Ovary (tissue), 3 donors: ENCODE data around the gene SLC38A3.

Experiments
- EP300 ChIP-seq: sonication (generic); formaldehyde crosslinking; IDR thresholded peaks from one replicate; pipeline ENCODE4 v1.6.1; 2017; ENCODE audit warnings: antibody characterized with exemption
- POLR2A ChIP-seq: fragments of 450-650 bp; IDR thresholded peaks from one replicate; pipeline ENCODE4 v1.6.1; 2017; ENCODE audit warnings: antibody characterized with exemption, mild to moderate bottlenecking, moderate library complexity
- TF ChIP-seq, protein P1 (sequence below), 3 donors: fragments of 450-650 bp in 2 of 3; fragments of 200-600 bp in 1 of 3; IDR thresholded peaks; one replicate each; pipeline versions ENCODE4 v1.5.1 to v1.8.0; 2016 to 2022; ENCODE audit warnings: antibody characterized with exemption in 3 of 3, mild to moderate bottlenecking in 1 of 3
- donor health status: DM: no; HTN: no; CAD: no.

DNA sequence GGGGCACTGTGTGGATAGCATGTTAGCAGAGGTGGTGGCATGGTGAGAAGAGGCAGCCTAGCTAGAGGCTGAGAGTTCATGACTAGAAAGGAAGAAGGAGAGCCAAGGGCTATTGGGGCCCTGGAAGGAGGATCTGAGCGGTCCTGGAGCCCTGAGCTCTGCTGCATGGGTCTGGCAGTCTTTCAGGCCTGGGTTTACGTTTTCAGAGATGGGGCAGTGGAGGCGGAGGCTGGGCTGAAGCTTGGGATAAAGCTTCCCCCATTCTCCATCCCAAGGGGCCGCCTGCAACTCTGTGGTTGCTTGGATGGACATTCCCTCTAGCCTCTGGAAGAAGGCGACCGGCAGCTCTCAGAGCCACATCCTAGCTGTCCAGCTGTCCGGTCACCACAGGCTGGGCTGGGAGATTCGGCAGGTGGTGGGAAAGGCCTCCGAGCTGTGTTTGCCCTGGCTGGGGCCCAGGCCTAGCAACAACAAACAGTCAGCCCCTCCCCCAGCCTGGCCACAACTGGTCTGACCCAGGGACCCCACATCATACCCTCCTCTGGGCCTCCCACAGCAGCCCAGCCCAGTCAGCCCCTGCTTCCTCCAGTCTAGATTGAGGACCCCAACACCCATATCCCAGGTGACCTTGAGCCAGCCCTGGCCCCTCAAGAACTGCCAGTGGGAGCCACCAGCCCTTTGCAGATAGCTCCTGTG lies 1.8 kb upstream of the SLC38A3 start:
- TF ChIP-seq EP300 (no peak), POLR2A (no peak)
- TF ChIP-seq, protein P1, sequence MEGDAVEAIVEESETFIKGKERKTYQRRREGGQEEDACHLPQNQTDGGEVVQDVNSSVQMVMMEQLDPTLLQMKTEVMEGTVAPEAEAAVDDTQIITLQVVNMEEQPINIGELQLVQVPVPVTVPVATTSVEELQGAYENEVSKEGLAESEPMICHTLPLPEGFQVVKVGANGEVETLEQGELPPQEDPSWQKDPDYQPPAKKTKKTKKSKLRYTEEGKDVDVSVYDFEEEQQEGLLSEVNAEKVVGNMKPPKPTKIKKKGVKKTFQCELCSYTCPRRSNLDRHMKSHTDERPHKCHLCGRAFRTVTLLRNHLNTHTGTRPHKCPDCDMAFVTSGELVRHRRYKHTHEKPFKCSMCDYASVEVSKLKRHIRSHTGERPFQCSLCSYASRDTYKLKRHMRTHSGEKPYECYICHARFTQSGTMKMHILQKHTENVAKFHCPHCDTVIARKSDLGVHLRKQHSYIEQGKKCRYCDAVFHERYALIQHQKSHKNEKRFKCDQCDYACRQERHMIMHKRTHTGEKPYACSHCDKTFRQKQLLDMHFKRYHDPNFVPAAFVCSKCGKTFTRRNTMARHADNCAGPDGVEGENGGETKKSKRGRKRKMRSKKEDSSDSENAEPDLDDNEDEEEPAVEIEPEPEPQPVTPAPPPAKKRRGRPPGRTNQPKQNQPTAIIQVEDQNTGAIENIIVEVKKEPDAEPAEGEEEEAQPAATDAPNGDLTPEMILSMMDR (IDR thresholded peaks at IDR 0.05) = no peak
